ENCODE data around the gene XRRA1.
A peak's percentile ranks its signal among the peaks of the same experiment; 100 is the strongest.
"Not testable (repeated sequence)": the region's sequence is repeated elsewhere in the genome, so short reads cannot be mapped to it uniquely, and the experiment has no call there.

XRRA1 gene

GRCh38 chr11:74895340-74896116, 53.4 kb downstream of the XRRA1 start:
- no peaks in the 10 kb centered on the region for H3K36me3 ChIP-seq (ENCODE audit: control insufficient read depth, low read depth, low read length)
- H3K4me1 ChIP-seq (ENCODE audit: control insufficient read depth, low read depth, low read length): no peaks in the 10 kb centered on the region
- no peak overlapping the region for H3K4me3 ChIP-seq (ENCODE audit: low read length)
- no peak overlapping the region for H3K9ac ChIP-seq (ENCODE audit: low read length)
- peaks cover 27% of the 10 kb centered on the region for H3K9me3 ChIP-seq (ENCODE audit: control insufficient read depth, low read depth, low read length)
- no peak overlapping the region for H3K27ac ChIP-seq (ENCODE audit: low read length)
- H3K27me3 ChIP-seq (ENCODE audit: control insufficient read depth, insufficient read depth, low read length): no peaks in the 10 kb centered on the region

GRCh38 chr11:74893015-74893414, 55.9 kb downstream of the XRRA1 start:
- not testable (repeated sequence) for H3K27me3 ChIP-seq (ENCODE audit: control insufficient read depth, insufficient read depth, low read length); H3K4me3 ChIP-seq (ENCODE audit: low read length); H3K4me1 ChIP-seq (ENCODE audit: control insufficient read depth, low read depth, low read length); H3K36me3 ChIP-seq (ENCODE audit: control insufficient read depth, low read depth, low read length); H3K27ac ChIP-seq (ENCODE audit: low read length); H3K9ac ChIP-seq (ENCODE audit: low read length)
- H3K9me3 ChIP-seq (ENCODE audit: control insufficient read depth, low read depth, low read length): peaks cover 17% of the 10 kb centered on the region

- H3K9me3 ChIP-seq (ENCODE audit: control insufficient read depth, low read depth, low read length): peaks cover 13% of the 10 kb centered on the region
- H3K27me3 ChIP-seq (ENCODE audit: control insufficient read depth, insufficient read depth, low read length): no peaks in the 10 kb centered on the region
- no peak overlapping the region for H3K4me3 ChIP-seq (ENCODE audit: low read length)
- H3K4me1 ChIP-seq (ENCODE audit: control insufficient read depth, low read depth, low read length): no peaks in the 10 kb centered on the region
- no peak overlapping the region for H3K27ac ChIP-seq (ENCODE audit: low read length)
- peaks cover 5% of the 10 kb centered on the region for H3K36me3 ChIP-seq (ENCODE audit: control insufficient read depth, low read depth, low read length)
- H3K9ac ChIP-seq (ENCODE audit: low read length): no peak overlapping the region
Observed at GRCh38 chr11:74877132-74877531, 71.8 kb downstream of the XRRA1 start.

DNA sequence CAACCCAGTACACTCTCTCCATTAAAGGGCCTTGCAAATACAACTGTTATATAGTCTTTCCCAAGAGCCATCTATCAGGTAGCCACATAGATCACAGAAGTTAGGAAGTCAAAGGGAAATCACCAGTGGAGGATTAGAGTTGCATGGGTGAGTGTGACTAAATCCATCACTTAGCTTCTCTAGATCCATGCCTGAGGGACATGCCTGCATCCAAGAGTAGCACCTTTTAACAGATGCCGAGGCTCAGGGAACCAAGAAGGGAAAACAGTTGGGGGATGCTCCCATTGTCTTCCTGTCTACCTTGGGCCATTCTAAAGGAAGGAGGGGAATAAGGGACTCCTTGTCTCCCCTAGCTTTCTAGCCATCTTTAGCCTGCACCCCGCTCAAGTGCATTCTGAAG, 77.9 kb downstream of the XRRA1 start:
- H3K4me3 ChIP-seq (ENCODE audit: low read length): no peak overlapping the region
- H3K4me1 ChIP-seq (ENCODE audit: control insufficient read depth, low read depth, low read length): no peaks in the 10 kb centered on the region
- H3K27me3 ChIP-seq (ENCODE audit: control insufficient read depth, insufficient read depth, low read length): no peaks in the 10 kb centered on the region
- no peak overlapping the region for H3K9ac ChIP-seq (ENCODE audit: low read length)
- H3K27ac ChIP-seq (ENCODE audit: low read length): no peak overlapping the region
- peaks cover 47% of the 10 kb centered on the region for H3K9me3 ChIP-seq (ENCODE audit: control insufficient read depth, low read depth, low read length)
- peaks cover 12% of the 10 kb centered on the region for H3K36me3 ChIP-seq (ENCODE audit: control insufficient read depth, low read depth, low read length)

DNA sequence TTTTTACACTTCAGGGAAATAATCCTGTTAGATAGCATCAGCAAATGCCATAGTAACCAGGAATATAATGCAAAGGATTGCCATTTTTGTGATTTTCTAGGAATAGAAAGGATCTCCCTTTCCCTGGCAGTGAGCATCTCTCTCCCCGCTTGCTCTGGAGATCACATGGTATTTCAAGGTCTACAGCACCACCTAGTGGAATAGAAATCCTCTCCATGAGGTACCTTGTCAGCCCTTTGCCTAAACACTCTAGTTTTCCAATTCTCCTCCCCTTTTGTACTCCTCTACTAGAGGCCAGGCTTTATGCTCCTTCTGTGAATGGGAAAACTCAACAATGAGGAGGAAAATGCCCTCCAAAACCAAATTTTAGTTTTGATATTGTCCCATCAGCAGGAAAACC, 78.4 kb downstream of the XRRA1 start:
- no peaks in the 10 kb centered on the region for H3K27me3 ChIP-seq (ENCODE audit: control insufficient read depth, insufficient read depth, low read length)
- peaks cover 50% of the 10 kb centered on the region for H3K9me3 ChIP-seq (ENCODE audit: control insufficient read depth, low read depth, low read length)
- no peak overlapping the region for H3K27ac ChIP-seq (ENCODE audit: low read length)
- H3K4me3 ChIP-seq (ENCODE audit: low read length): no peak overlapping the region
- H3K4me1 ChIP-seq (ENCODE audit: control insufficient read depth, low read depth, low read length): no peaks in the 10 kb centered on the region
- peaks cover 12% of the 10 kb centered on the region for H3K36me3 ChIP-seq (ENCODE audit: control insufficient read depth, low read depth, low read length)
- H3K9ac ChIP-seq (ENCODE audit: low read length): no peak overlapping the region

DNA sequence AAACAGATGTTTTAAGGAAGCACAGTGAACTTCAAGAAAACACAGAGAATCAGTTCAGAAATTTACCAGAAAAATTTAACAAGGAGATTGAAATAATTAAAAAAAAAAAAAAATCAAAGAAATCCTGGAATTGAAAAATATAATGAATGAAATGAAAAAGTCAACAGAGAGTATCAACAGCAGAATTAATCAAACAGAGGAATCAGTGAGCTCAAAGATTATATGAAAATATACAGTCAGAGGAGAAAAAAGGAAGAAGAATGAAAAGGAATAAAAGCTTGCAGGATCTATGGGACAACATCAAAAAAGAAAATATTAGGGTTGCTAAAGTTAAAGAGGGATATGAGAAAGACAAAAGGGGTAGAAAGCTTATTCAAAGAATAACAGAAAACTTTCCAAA, 82.3 kb downstream of the XRRA1 start:
- Histone ChIP-seq H3K36me3 (ENCODE audit: control insufficient read depth, low read depth, low read length) (peaks cover 11% of the 10 kb centered on the region), H3K9ac (ENCODE audit: low read length) (no peak overlapping the region), H3K9me3 (ENCODE audit: control insufficient read depth, low read depth, low read length) (peaks cover 46% of the 10 kb centered on the region), H3K4me3 (ENCODE audit: low read length) (no peak overlapping the region), H3K27me3 (ENCODE audit: control insufficient read depth, insufficient read depth, low read length) (no peaks in the 10 kb centered on the region), H3K27ac (ENCODE audit: low read length) (no peak overlapping the region), H3K4me1 (ENCODE audit: control insufficient read depth, low read depth, low read length) (no peaks in the 10 kb centered on the region)

- Histone ChIP-seq H3K4me1 (ENCODE audit: control insufficient read depth, low read depth, low read length) (no peaks in the 10 kb centered on the region), H3K9ac (ENCODE audit: low read length) (no peak overlapping the region), H3K36me3 (ENCODE audit: control insufficient read depth, low read depth, low read length) (no peaks in the 10 kb centered on the region), H3K4me3 (ENCODE audit: low read length) (no peak overlapping the region), H3K27ac (ENCODE audit: low read length) (no peak overlapping the region), H3K9me3 (ENCODE audit: control insufficient read depth, low read depth, low read length) (peaks cover 33% of the 10 kb centered on the region), H3K27me3 (ENCODE audit: control insufficient read depth, insufficient read depth, low read length) (no peaks in the 10 kb centered on the region)
Observed at GRCh38 chr11:74863410-74863809, 85.5 kb downstream of the XRRA1 start.

DNA sequence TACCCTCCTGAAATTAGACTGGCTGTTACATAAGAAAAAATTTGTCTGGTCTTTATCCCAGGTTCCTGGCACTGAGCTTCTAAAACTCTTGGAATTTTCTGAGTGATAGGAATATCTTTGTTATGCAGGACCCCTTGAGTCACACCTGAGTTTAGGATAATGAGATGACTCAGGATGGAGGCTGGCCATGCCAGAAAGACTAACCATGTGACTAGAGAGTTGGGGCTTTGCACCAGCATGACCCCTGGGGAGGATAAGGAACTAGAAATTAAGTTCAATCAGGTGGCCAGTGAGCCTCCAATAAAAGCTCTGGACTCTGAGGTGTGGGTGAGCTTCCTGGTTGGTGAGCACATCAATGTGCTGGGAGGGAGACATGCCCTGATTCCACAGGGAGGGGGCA, 88.1 kb downstream of the XRRA1 start:
- Histone ChIP-seq H3K9me3 (ENCODE audit: control insufficient read depth, low read depth, low read length) (peaks cover 13% of the 10 kb centered on the region), H3K36me3 (ENCODE audit: control insufficient read depth, low read depth, low read length) (no peaks in the 10 kb centered on the region), H3K4me1 (ENCODE audit: control insufficient read depth, low read depth, low read length) (no peaks in the 10 kb centered on the region), H3K27ac (ENCODE audit: low read length) (no peak overlapping the region), H3K27me3 (ENCODE audit: control insufficient read depth, insufficient read depth, low read length) (no peaks in the 10 kb centered on the region), H3K9ac (ENCODE audit: low read length) (no peak overlapping the region), H3K4me3 (ENCODE audit: low read length) (no peak overlapping the region)

DNA sequence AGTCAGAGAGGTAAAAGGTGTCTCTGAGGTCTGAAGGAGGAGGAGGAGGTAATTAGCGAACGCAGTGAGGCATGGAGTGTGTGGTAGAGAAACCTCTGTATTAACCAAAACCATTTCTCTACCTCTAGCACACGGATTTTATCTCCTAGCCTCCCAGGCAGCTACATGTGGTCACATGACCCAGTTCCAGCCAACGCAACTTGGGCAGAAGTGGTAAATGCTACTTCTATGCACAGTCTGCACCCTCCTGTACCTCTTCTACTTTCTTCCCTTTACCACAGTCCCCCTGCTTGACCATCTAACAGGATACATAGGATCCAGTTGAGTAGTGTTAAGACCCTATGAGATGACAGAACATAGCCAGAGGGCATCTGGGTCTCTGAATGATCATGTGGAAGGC, 95.7 kb downstream of the XRRA1 start:
- Histone ChIP-seq H3K4me1 (ENCODE audit: control insufficient read depth, low read depth, low read length) (peaks cover 18% of the 10 kb centered on the region), H3K36me3 (ENCODE audit: control insufficient read depth, low read depth, low read length) (peaks cover 8% of the 10 kb centered on the region), H3K27ac (ENCODE audit: low read length) (no peak overlapping the region)

GRCh38 chr11:74849525-74850391, 99.1 kb downstream of the XRRA1 start:
- H3K36me3 ChIP-seq (ENCODE audit: control insufficient read depth, low read depth, low read length): peaks cover 8% of the 10 kb centered on the region

More for the DNA sequence above, 95.7 kb downstream of the XRRA1 start:
- Histone ChIP-seq H3K9ac (ENCODE audit: low read length) (no peak overlapping the region), H3K27me3 (ENCODE audit: control insufficient read depth, insufficient read depth, low read length) (no peaks in the 10 kb centered on the region), H3K4me3 (ENCODE audit: low read length) (no peak overlapping the region), H3K9me3 (ENCODE audit: control insufficient read depth, low read depth, low read length) (no peaks in the 10 kb centered on the region)

DNA sequence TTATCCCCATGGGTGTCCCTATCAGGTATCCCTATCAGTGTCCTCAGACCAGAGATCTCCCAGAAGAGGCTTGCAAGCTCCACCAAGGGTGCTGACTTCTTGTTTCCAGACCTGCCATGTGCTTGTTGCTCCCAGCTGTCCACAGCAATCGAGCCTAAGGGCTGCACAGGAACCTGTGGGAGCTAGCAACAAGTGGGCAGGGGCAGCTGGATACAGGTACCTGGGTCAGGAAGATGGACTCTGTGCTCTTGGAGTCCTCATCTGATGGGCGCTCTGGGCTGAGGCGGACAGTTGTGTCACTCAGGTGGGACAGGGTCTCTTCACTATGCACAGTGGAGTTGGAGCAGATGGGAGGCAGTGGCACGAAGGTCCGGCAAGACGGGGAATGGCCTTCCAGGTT, 101.0 kb downstream of the XRRA1 start:
- H3K27me3 ChIP-seq (ENCODE audit: control insufficient read depth, insufficient read depth, low read length): no peaks in the 10 kb centered on the region
- peaks cover 18% of the 10 kb centered on the region for H3K4me1 ChIP-seq (ENCODE audit: control insufficient read depth, low read depth, low read length)
- H3K27ac ChIP-seq (ENCODE audit: low read length): no peak overlapping the region

More at GRCh38 chr11:74849525-74850391, 99.1 kb downstream of the XRRA1 start:
- H3K27ac ChIP-seq (ENCODE audit: low read length): peak overlapping the region; percentile 32
- H3K4me1 ChIP-seq (ENCODE audit: control insufficient read depth, low read depth, low read length): peaks cover 18% of the 10 kb centered on the region
- peak overlapping the region; percentile 6 for H3K4me3 ChIP-seq (ENCODE audit: low read length)
- H3K9me3 ChIP-seq (ENCODE audit: control insufficient read depth, low read depth, low read length): no peaks in the 10 kb centered on the region
- H3K9ac ChIP-seq (ENCODE audit: low read length): peak overlapping the region; percentile 19
- H3K27me3 ChIP-seq (ENCODE audit: control insufficient read depth, insufficient read depth, low read length): no peaks in the 10 kb centered on the region

More for the DNA sequence above, 101.0 kb downstream of the XRRA1 start:
- Histone ChIP-seq H3K9me3 (ENCODE audit: control insufficient read depth, low read depth, low read length) (no peaks in the 10 kb centered on the region), H3K36me3 (ENCODE audit: control insufficient read depth, low read depth, low read length) (peaks cover 8% of the 10 kb centered on the region), H3K9ac (ENCODE audit: low read length) (no peak overlapping the region), H3K4me3 (ENCODE audit: low read length) (no peak overlapping the region)
